Stomach (tissue), 9 donors: ENCODE data around the gene KIRREL1. TPM values are rescaled to one million over a fixed set of nuclear protein-coding genes. Genes with fewer than 3 reads are reported as not detected.
A peak's percentile ranks its signal among the peaks of the same experiment; 100 is the strongest.
"Not testable (repeated sequence)": the region's sequence is repeated elsewhere in the genome, so short reads cannot be mapped to it uniquely, and the experiment has no call there.

ENCODE experiments used
- DNase-seq, 2 donors: peaks; one replicate each; pipeline versions ENCODE4 v3.0.0 to v3.0.0-alpha.2; 2013 to 2019
- H3K27ac ChIP-seq, 5 donors: fragments of 200-600 bp in 4 of 5; sonication (generic) in 4 of 5; one replicate each; pipeline ENCODE4 v1.5.1; 2013 to 2019; ENCODE audit warnings: mild to moderate bottlenecking in 1 of 5, moderate library complexity in 1 of 5
- H3K27me3 ChIP-seq, 3 donors: fragments of 200-600 bp; sonication (generic); one replicate each; pipeline ENCODE4 v1.5.1; 2017 to 2019; ENCODE audit warnings: mixed run types in 1 of 3
- H3K36me3 ChIP-seq, 4 donors: fragments of 200-600 bp; sonication (generic); 1 replicate in 3 of 4; 2 replicates in 1 of 4; pipeline ENCODE4 v1.5.1; 2016 to 2019
- H3K4me1 ChIP-seq, 4 donors: fragments of 200-600 bp; sonication (generic); one replicate each; pipeline ENCODE4 v1.5.1; 2016 to 2019
- H3K4me3 ChIP-seq, 4 donors: fragments of 200-600 bp; sonication (generic) in 3 of 4; one replicate each; pipeline ENCODE4 v1.5.1; 2016 to 2019; ENCODE audit warnings: mild to moderate bottlenecking in 1 of 4
- H3K9me3 ChIP-seq, 4 donors: fragments of 200-600 bp; sonication (generic); one replicate each; pipeline ENCODE4 v1.5.1; 2016 to 2019
- CTCF ChIP-seq, 7 experiments: fragments of 450-650 bp in 4 of 7; fragments of 200-600 bp in 3 of 7; sonication (generic) in 3 of 7; IDR thresholded peaks; one replicate each; pipeline ENCODE4 v1.5.1; 2016 to 2019; ENCODE audit warnings: antibody characterized with exemption in 7 of 7, control low read depth in 2 of 7, mild to moderate bottlenecking in 1 of 7
- EP300 ChIP-seq: sonication (generic); formaldehyde crosslinking; IDR thresholded peaks from one replicate; pipeline ENCODE4 v1.6.1; 2017; ENCODE audit warnings: antibody characterized with exemption
- POLR2A ChIP-seq, 4 donors: fragments of 450-650 bp; IDR thresholded peaks; one replicate each; pipeline ENCODE4 v1.6.1; 2016; ENCODE audit warnings: antibody characterized with exemption in 4 of 4, control low read depth in 2 of 4, mild to moderate bottlenecking in 1 of 4, moderate library complexity in 1 of 4
- POLR2AphosphoS5 ChIP-seq, 3 donors: sonication (generic); formaldehyde crosslinking; IDR thresholded peaks; one replicate each; pipeline ENCODE4 v1.6.1; 2016; ENCODE audit warnings: antibody characterized with exemption in 3 of 3
- WGBS, 5 donors: extraction: QIAGEN DNeasy Blood & Tissue Kit in 3 of 5; methylation state at CpG; one replicate each; pipeline versions ENCODE4 v1.1.5 to v1.1.7; 2013 to 2018; 5-methylcytosine and 5-hydroxymethylcytosine counted together
- intact Hi-C: fragments of 100-400 bp; cut with DNase I; formaldehyde crosslinking; loops from one replicate; pipeline ENCODE4 v1.15.1; 2023; ENCODE audit warnings: low total_unique reads
- polyA plus RNA-seq, 3 donors: library from polyadenylated mRNA; stranded (reverse); fragments of 200-250 nt; gene quantifications; one replicate each; pipeline ENCODE4 v1.2.3, GENCODE V29; 2013
- total RNA-seq, 5 donors: library from RNA; depleted of rRNA; stranded (reverse); fragments of >200 nt; gene quantifications; one replicate each; pipeline versions ENCODE4 v1.1.0 to v1.2.3, GENCODE V29; 2014 to 2016
- donor health status: healthy with polysubstance abuse.
- donor health status: Bipolar disorder and iron deficiency.
- donor health status: healthy.

The KIRREL1 gene
- total and polyA plus RNA-seq, 8 donors: 2.8 to 27.9 (median 4.2) TPM

- no peaks in the 10 kb centered on the region for H3K9me3 ChIP-seq
- H3K27me3 ChIP-seq: peaks cover 0 to 17% (median 6%) of the 10 kb centered on the region in 3 donors
- WGBS, 5 donors: 41 to 84% (median 64%) methylated on average over 2 of the region's 2 CpGs
- no peaks in the 10 kb centered on the region for H3K4me1 ChIP-seq
- intact Hi-C loops: loop anchor here (2.0 kb wide), 1 partner anchor 155 kb away; no protein-coding TSS in a partner anchor
- H3K27ac ChIP-seq: no peak overlapping the region
- DNase-seq: peak in 1 of 2 donors; percentile 37
- no peak overlapping the region for H3K4me3 ChIP-seq
- TF ChIP-seq EP300 (no peak), POLR2A (IDR thresholded peaks at IDR 0.05) (no peak), POLR2AphosphoS5 (IDR thresholded peaks at IDR 0.05) (no peak), CTCF (IDR thresholded peaks at IDR 0.05) (no peak)
- no peaks in the 10 kb centered on the region for H3K36me3 ChIP-seq
Measured at GRCh38 chr1:158124034-158124433, 130.6 kb downstream of the KIRREL1 start.

GRCh38 chr1:158124999-158125398 is 131.6 kb downstream of the KIRREL1 start:
- H3K4me1 ChIP-seq: no peaks in the 10 kb centered on the region
- no peaks in the 10 kb centered on the region for H3K36me3 ChIP-seq
- intact Hi-C loops: loop anchor here (2.0 kb wide), 1 partner anchor 156 kb away; no protein-coding TSS in a partner anchor
- H3K27me3 ChIP-seq: peaks cover 0 to 15% (median 2%) of the 10 kb centered on the region in 3 donors
- no peaks in the 10 kb centered on the region for H3K9me3 ChIP-seq
- TF ChIP-seq EP300: no peak
- no peak for TF ChIP-seq POLR2A (IDR thresholded peaks at IDR 0.05)
- peak in 5 of 7 experiments; percentile 83 to 98 (median 89) for TF ChIP-seq CTCF (IDR thresholded peaks at IDR 0.05)
- TF ChIP-seq POLR2AphosphoS5 (IDR thresholded peaks at IDR 0.05): peak in 2 of 3 donors; percentile 45 to 51
- WGBS, 5 donors: 0 to 14% (median 10%) methylated on average over 3 to 4 of the region's 4 CpGs
- H3K4me3 ChIP-seq: no peak overlapping the region
- H3K27ac ChIP-seq: no peak overlapping the region
- peak; percentile 85 to 96 for DNase-seq

- TF ChIP-seq CTCF (IDR thresholded peaks at IDR 0.05): no peak
- no peak for TF ChIP-seq EP300
- no peak for TF ChIP-seq POLR2A (IDR thresholded peaks at IDR 0.05)
- no peak for TF ChIP-seq POLR2AphosphoS5 (IDR thresholded peaks at IDR 0.05)
- intact Hi-C loops: no loop called here
- DNase-seq: no peak
Measured at GRCh38 chr1:158126425-158126824, 133.0 kb downstream of the KIRREL1 start.

GRCh38 chr1:158128531-158128930 is 135.1 kb downstream of the KIRREL1 start:
- intact Hi-C loops: not testable (repeated sequence)

More at GRCh38 chr1:158126425-158126824, 133.0 kb downstream of the KIRREL1 start:
- Histone ChIP-seq H3K27me3 (peaks cover 0 to 9% (median 0%) of the 10 kb centered on the region in 3 donors), H3K36me3 (no peaks in the 10 kb centered on the region), H3K4me3 (no peak overlapping the region), H3K9me3 (no peaks in the 10 kb centered on the region), H3K4me1 (no peaks in the 10 kb centered on the region), H3K27ac (no peak overlapping the region)
- WGBS, 5 donors: 51 to 74% (median 62%) methylated on average over 2 of the region's 2 CpGs

GRCh38 chr1:158131217-158131616 is 137.8 kb downstream of the KIRREL1 start:
- Histone ChIP-seq H3K4me3 (no peak overlapping the region), H3K27ac (no peak overlapping the region), H3K27me3 (no peaks in the 10 kb centered on the region), H3K4me1 (no peaks in the 10 kb centered on the region), H3K9me3 (no peaks in the 10 kb centered on the region), H3K36me3 (no peaks in the 10 kb centered on the region)
- DNase-seq: no peak
- 73 to 86% (median 80%) methylated on average over 3 of the region's 3 CpGs for WGBS, 5 donors
- intact Hi-C loops: no loop called here
- TF ChIP-seq POLR2A (IDR thresholded peaks at IDR 0.05) (no peak), EP300 (no peak), CTCF (IDR thresholded peaks at IDR 0.05) (no peak), POLR2AphosphoS5 (IDR thresholded peaks at IDR 0.05) (no peak)

More at GRCh38 chr1:158128531-158128930, 135.1 kb downstream of the KIRREL1 start:
- not testable (repeated sequence) for H3K9me3 ChIP-seq, H3K4me1 ChIP-seq, H3K27me3 ChIP-seq, H3K27ac ChIP-seq, H3K4me3 ChIP-seq, DNase-seq, H3K36me3 ChIP-seq
- 79 to 86% (median 82%) methylated on average over 8 of the region's 8 CpGs for WGBS, 5 donors
